Adipose tissue (tissue), 3 donors: ENCODE measurements around the gene PTGES2. TPM values are rescaled to one million over a fixed set of nuclear protein-coding genes. Genes with fewer than 3 reads are reported as not detected.
"Not testable (repeated sequence)": the region's sequence is repeated elsewhere in the genome, so short reads cannot be mapped to it uniquely, and the experiment has no call there.

Experiments used
- H3K27ac ChIP-seq: one replicate; pipeline ENCODE4 v1.5.1; 2013; ENCODE audit warnings: low read depth, low read length
- WGBS, 3 donors: extraction: QIAGEN DNeasy Blood & Tissue Kit; methylation state at CpG; one replicate each; pipeline ENCODE4 v1.1.7; 2013; 5-methylcytosine and 5-hydroxymethylcytosine counted together
- polyA plus RNA-seq, 3 donors: library from polyadenylated mRNA; stranded (reverse); fragments of 200-250 nt; gene quantifications; one replicate each; pipeline ENCODE4 v1.2.3, GENCODE V29; 2013
- donor health status: healthy with polysubstance abuse.
- donor health status: Bipolar disorder and iron deficiency.
- donor health status: healthy.

PTGES2 gene
- polyA plus RNA-seq, 3 donors: 36.1 to 63.9 (median 39.9) TPM

DNA sequence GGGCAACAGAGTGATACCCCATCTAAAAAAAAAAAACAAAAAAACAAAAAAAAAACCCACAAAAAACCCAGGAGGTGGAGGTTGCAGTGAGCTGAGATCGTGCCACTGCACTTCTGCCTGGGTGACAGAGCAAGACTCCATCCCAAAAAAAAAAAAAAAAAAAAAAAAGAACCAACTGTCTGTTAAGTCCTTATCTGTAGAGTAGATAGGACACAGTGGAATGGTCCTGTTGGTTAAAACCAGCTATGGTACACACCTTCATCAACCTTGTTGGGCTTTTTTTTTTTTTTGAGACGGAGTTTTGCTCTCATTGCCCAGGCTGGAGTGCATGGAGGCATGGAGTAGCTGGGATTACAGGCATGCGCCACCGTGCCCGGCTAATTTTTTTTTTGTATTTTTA lies 47.3 kb downstream of the PTGES2 start:
- 93 to 96% (median 93%) methylated on average over 5 of the region's 5 CpGs for WGBS, 3 donors
- no peak overlapping the region for H3K27ac ChIP-seq

- H3K27ac ChIP-seq: no peak overlapping the region
- WGBS, 3 donors: 45 to 57% (median 54%) methylated on average over 11 of the region's 11 CpGs
These were observed 48.8 kb downstream of the PTGES2 start for GRCh38 chr9:128078504-128079434.

- no peak overlapping the region for H3K27ac ChIP-seq
- WGBS, 3 donors: 92 to 94% (median 93%) methylated on average over 7 of the region's 7 CpGs
These were observed 49.6 kb downstream of the PTGES2 start for GRCh38 chr9:128077847-128078503.

- WGBS, 3 donors: 55 to 65% (median 60%) methylated on average over 7 of the region's 7 CpGs
- H3K27ac ChIP-seq: no peak overlapping the region
These were observed 54.2 kb downstream of the PTGES2 start for GRCh38 chr9:128073253-128073886.

GRCh38 chr9:128072144-128073021 lies 55.1 kb downstream of the PTGES2 start:
- peak overlapping the region; percentile 78 for H3K27ac ChIP-seq
- 5 to 15% (median 9%) methylated on average over 5 of the region's 5 CpGs for WGBS, 3 donors

DNA sequence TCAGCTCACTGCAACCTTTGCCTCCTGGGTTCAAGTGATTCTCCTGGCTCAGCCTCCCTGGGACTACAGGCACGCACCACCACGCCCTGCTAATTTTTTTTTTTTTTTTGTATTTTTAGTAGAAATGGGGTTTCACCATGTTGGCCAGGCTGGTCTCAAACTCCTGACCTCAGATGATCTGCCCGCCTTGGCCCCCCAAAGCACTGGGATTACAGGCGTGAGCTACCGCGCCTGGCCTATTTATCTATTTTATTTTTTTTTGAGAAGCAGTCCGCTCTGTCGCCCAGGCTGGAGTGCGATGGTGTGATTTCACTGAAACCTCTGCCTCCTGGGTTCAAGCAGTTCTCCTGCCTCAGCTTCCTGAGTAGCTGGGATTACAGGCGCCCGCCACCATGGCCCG lies 56.1 kb downstream of the PTGES2 start:
- WGBS, 3 donors: 84 to 93% (median 87%) methylated on average over 12 of the region's 12 CpGs
- H3K27ac ChIP-seq: not testable (repeated sequence)

DNA sequence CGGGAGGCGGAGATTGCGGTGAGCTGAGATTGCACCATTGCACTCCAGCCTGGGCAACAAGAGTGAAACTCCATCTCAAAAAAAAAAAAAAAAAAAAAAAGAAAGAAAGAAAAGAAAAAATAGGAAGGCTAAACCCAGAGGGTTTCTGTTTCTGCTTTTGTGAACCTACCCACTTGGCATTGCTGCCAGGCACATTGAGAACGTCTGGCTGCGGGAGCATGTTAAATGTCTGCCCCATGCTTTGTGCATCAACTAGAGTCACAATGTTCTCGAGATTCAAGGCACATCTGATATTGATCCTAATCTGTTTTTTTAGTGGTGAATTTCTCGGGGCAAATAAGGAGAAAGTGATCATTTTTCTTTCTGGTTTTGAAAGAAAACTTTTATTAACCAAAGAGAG lies 56.7 kb downstream of the PTGES2 start:
- WGBS, 3 donors: 53 to 77% (median 58%) methylated on average over 7 of the region's 7 CpGs

More for the DNA sequence above, 56.7 kb downstream of the PTGES2 start:
- no peak overlapping the region for H3K27ac ChIP-seq

Other genes with a start within 250 kb of the PTGES2 start
- gene ST6GALNAC6, start 228.1 kb downstream of the PTGES2 start, polyA plus RNA-seq: 100 to 1,000 TPM in 2 of 3 donors, 10 to 100 TPM in 1; 41.1 to 142 (median 141) TPM
- 10 to 100 TPM; 20.4 to 41.4 (median 25.9) TPM for gene ST6GALNAC4, start 210.7 kb downstream of the PTGES2 start, polyA plus RNA-seq
- under 1 TPM; 0.22 to 0.74 (median 0.74) TPM for gene PIP5KL1, start 197.0 kb downstream of the PTGES2 start, polyA plus RNA-seq
- 10 to 100 TPM; 26.9 to 40.5 (median 30.2) TPM for gene DPM2, start 189.9 kb downstream of the PTGES2 start, polyA plus RNA-seq
- gene EEIG1, start 146.7 kb downstream of the PTGES2 start, polyA plus RNA-seq: 10 to 100 TPM; 11.2 to 18.6 (median 14.9) TPM
- 1 to 10 TPM; 4.8 to 6.6 (median 5.1) TPM for gene NAIF1, start 60.4 kb downstream of the PTGES2 start, polyA plus RNA-seq
- gene SLC25A25, start 59.5 kb downstream of the PTGES2 start, polyA plus RNA-seq: 100 to 1,000 TPM in 1 of 3 donors, 10 to 100 TPM in 2; 40.4 to 129 (median 61.0) TPM
- 10 to 100 TPM in 1 of 3 donors, 1 to 10 TPM in 2; 5.9 to 15.6 (median 9.5) TPM for gene LCN2, start 21.7 kb upstream of the PTGES2 start, polyA plus RNA-seq
- 100 to 1,000 TPM in 1 of 3 donors, 10 to 100 TPM in 2; 74.5 to 110 (median 95.4) TPM for gene BBLN, start 32.5 kb upstream of the PTGES2 start, polyA plus RNA-seq
- gene CIZ1, start 63.8 kb upstream of the PTGES2 start, polyA plus RNA-seq: 10 to 100 TPM; 56.6 to 69.7 (median 57.0) TPM
- gene DNM1, start 75.7 kb upstream of the PTGES2 start, polyA plus RNA-seq: 10 to 100 TPM in 1 of 3 donors, 1 to 10 TPM in 2; 4.5 to 22.8 (median 6.4) TPM
- 100 to 1,000 TPM in 1 of 3 donors, 10 to 100 TPM in 2; 39.4 to 118 (median 52.6) TPM for gene GOLGA2, start 148.3 kb upstream of the PTGES2 start, polyA plus RNA-seq
- 10 to 100 TPM; 19.4 to 45.3 (median 27.9) TPM for gene SWI5, start 148.5 kb upstream of the PTGES2 start, polyA plus RNA-seq
- gene TRUB2, start 194.7 kb upstream of the PTGES2 start, polyA plus RNA-seq: 10 to 100 TPM in 2 of 3 donors, 1 to 10 TPM in 1; 9.2 to 17.4 (median 10.7) TPM
- gene COQ4, start 195.1 kb upstream of the PTGES2 start, polyA plus RNA-seq: 10 to 100 TPM; 30.6 to 46.2 (median 42.0) TPM
- gene SLC27A4, start 212.8 kb upstream of the PTGES2 start, polyA plus RNA-seq: 10 to 100 TPM; 10.9 to 16.7 (median 13.6) TPM
- gene URM1, start 243.6 kb upstream of the PTGES2 start, polyA plus RNA-seq: 10 to 100 TPM; 58.8 to 75.4 (median 60.4) TPM